Measurements from ENCODE around the gene DMBX1. TPM values are rescaled to one million over a fixed set of nuclear protein-coding genes. Genes with fewer than 3 reads are reported as not detected.

The DMBX1 gene
- total and polyA plus RNA-seq, 2 experiments from 2014 or later: not detected

- Histone ChIP-seq H3K9me3 (ENCODE audit: low read depth) (no peaks in the 10 kb centered on the region), H3K4me1 (ENCODE audit: low read depth) (no peaks in the 10 kb centered on the region), H3K4me3 (no peak overlapping the region), H3K36me3 (no peaks in the 10 kb centered on the region), H3K27ac (no peak overlapping the region), H3K27me3 (peaks cover 88% of the 10 kb centered on the region)
- no peak for DNase-seq (ENCODE audit: low read depth in 1 of 2, low spot score in 1 of 2)
- no peak for TF ChIP-seq CTCF (IDR thresholded peaks at IDR 0.05; ENCODE audit: low read depth, low read length)
Measured at GRCh38 chr1:46457178-46457577, 32.5 kb upstream of the DMBX1 start.

- DNase-seq (ENCODE audit: low read depth in 1 of 2, low spot score in 1 of 2): no peak
- no peak for TF ChIP-seq CTCF (IDR thresholded peaks at IDR 0.05; ENCODE audit: low read depth, low read length)
- Histone ChIP-seq H3K9me3 (ENCODE audit: low read depth) (no peaks in the 10 kb centered on the region), H3K4me3 (no peak overlapping the region), H3K27me3 (peaks cover 80% of the 10 kb centered on the region), H3K27ac (no peak overlapping the region), H3K4me1 (ENCODE audit: low read depth) (no peaks in the 10 kb centered on the region), H3K36me3 (no peaks in the 10 kb centered on the region)
Measured at GRCh38 chr1:46458190-46458589, 31.4 kb upstream of the DMBX1 start.

- Histone ChIP-seq H3K27me3 (peaks cover 74% of the 10 kb centered on the region), H3K27ac (no peak overlapping the region), H3K4me3 (no peak overlapping the region), H3K36me3 (no peaks in the 10 kb centered on the region), H3K9me3 (ENCODE audit: low read depth) (no peaks in the 10 kb centered on the region), H3K4me1 (ENCODE audit: low read depth) (no peaks in the 10 kb centered on the region)
- TF ChIP-seq CTCF (IDR thresholded peaks at IDR 0.05; ENCODE audit: low read depth, low read length): no peak
- no peak for DNase-seq (ENCODE audit: low read depth in 1 of 2, low spot score in 1 of 2)
Measured at GRCh38 chr1:46458846-46459245, 30.8 kb upstream of the DMBX1 start.

GRCh38 chr1:46459315-46459714 is 30.3 kb upstream of the DMBX1 start:
- Histone ChIP-seq H3K36me3 (no peaks in the 10 kb centered on the region), H3K27ac (no peak overlapping the region), H3K27me3 (peaks cover 69% of the 10 kb centered on the region), H3K9me3 (ENCODE audit: low read depth) (no peaks in the 10 kb centered on the region), H3K4me3 (no peak overlapping the region), H3K4me1 (ENCODE audit: low read depth) (no peaks in the 10 kb centered on the region)
- DNase-seq (ENCODE audit: low read depth in 1 of 2, low spot score in 1 of 2): no peak
- TF ChIP-seq CTCF (IDR thresholded peaks at IDR 0.05; ENCODE audit: low read depth, low read length): no peak

- no peak for DNase-seq (ENCODE audit: low read depth in 1 of 2, low spot score in 1 of 2)
- no peaks in the 10 kb centered on the region for H3K4me1 ChIP-seq (ENCODE audit: low read depth)
- no peak overlapping the region for H3K27ac ChIP-seq
- TF ChIP-seq CTCF (IDR thresholded peaks at IDR 0.05; ENCODE audit: low read depth, low read length): no peak
- no peak overlapping the region for H3K4me3 ChIP-seq
- no peaks in the 10 kb centered on the region for H3K36me3 ChIP-seq
- H3K27me3 ChIP-seq: peaks cover 67% of the 10 kb centered on the region
- H3K9me3 ChIP-seq (ENCODE audit: low read depth): no peaks in the 10 kb centered on the region
Measured at GRCh38 chr1:46461017-46461808, 28.4 kb upstream of the DMBX1 start.

Measured in cardiac muscle cell (in vitro differentiated cells and primary cell).